IPS DF 6.9 (cell line): ENCODE results near the gene COL23A1.
A peak's percentile ranks its signal among the peaks of the same experiment; 100 is the strongest.

Experiments
- DNase-seq: peaks from one replicate; pipeline ENCODE4 v3.0.0-alpha.2; 2013; ENCODE audit warnings: low read depth, low spot score
- H3K27ac ChIP-seq: one replicate; pipeline ENCODE4 v1.5.1; 2013; ENCODE audit warnings: low read length, control low read depth
- H3K27me3 ChIP-seq: 2 replicates; pipeline ENCODE4 v1.6.1; 2013; ENCODE audit warnings: mild to moderate bottlenecking, low read length; ENCODE audit not compliant: control insufficient read depth, insufficient read depth
- H3K36me3 ChIP-seq: 2 replicates; pipeline ENCODE4 v1.6.1; 2013; ENCODE audit warnings: low read length; ENCODE audit not compliant: control insufficient read depth, insufficient read depth
- H3K4me1 ChIP-seq: 2 replicates; pipeline ENCODE4 v1.6.1; 2013; ENCODE audit warnings: low read length; ENCODE audit not compliant: control insufficient read depth, insufficient read depth
- H3K4me3 ChIP-seq: 2 replicates; pipeline ENCODE4 v1.5.1; 2013; ENCODE audit warnings: mild to moderate bottlenecking, low read length
- H3K9me3 ChIP-seq: 2 replicates; pipeline ENCODE4 v1.6.1; 2013; ENCODE audit warnings: low read length, inconsistent platforms; ENCODE audit not compliant: control insufficient read depth, insufficient read depth
- WGBS: extraction: QIAGEN DNeasy Blood & Tissue Kit; methylation state at CpG from one replicate; pipeline ENCODE4 v1.1.7; 2013; ENCODE audit warnings: mixed read lengths, missing lambda C conversion rate; ENCODE audit not compliant: insufficient read length, insufficient coverage; 5-methylcytosine and 5-hydroxymethylcytosine counted together

COL23A1 gene

GRCh38 chr5:178622679-178623247, 32.6 kb upstream of the COL23A1 start:
- no peak overlapping the region for H3K27ac ChIP-seq
- peaks cover 3% of the 10 kb centered on the region; the same call in 1 of the 2 replicates for H3K36me3 ChIP-seq
- no CpG with 5 or more reads among the region's 4 CpGs for WGBS
- H3K4me3 ChIP-seq = no peak overlapping the region
- no peaks in the 10 kb centered on the region for H3K27me3 ChIP-seq
- peaks cover 3% of the 10 kb centered on the region; the same call in 1 of the 2 replicates for H3K4me1 ChIP-seq
- H3K9me3 ChIP-seq = no peaks in the 10 kb centered on the region
- DNase-seq = no peak

DNA sequence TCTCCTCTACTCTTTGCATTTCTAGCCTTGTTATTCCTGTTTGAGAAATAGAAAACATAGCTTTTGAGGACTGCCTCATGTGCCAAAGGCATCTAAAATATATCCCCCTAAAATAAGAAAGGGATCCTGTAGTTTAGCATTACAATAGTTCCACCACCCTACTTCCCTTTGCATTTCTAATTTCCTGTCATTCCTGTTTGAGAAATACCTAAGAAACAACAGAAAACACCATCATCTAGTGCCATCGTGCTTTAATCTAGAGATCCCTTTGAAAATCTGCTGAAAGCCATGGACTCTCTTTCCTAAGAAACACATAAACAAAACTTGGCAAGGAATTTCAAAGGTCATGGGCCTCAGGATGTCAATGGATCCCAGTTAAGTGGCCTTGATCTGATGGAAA, 29.2 kb upstream of the COL23A1 start:
- peaks cover 3% of the 10 kb centered on the region; the same call in 1 of the 2 replicates for H3K4me1 ChIP-seq
- peaks cover 8% of the 10 kb centered on the region; the same call in 1 of the 2 replicates for H3K36me3 ChIP-seq
- H3K27ac ChIP-seq = no peak overlapping the region
- no peaks in the 10 kb centered on the region for H3K27me3 ChIP-seq
- H3K9me3 ChIP-seq = no peaks in the 10 kb centered on the region
- no CpG with 5 or more reads among the region's 1 CpG for WGBS
- DNase-seq = no peak
- no peak overlapping the region for H3K4me3 ChIP-seq

DNA sequence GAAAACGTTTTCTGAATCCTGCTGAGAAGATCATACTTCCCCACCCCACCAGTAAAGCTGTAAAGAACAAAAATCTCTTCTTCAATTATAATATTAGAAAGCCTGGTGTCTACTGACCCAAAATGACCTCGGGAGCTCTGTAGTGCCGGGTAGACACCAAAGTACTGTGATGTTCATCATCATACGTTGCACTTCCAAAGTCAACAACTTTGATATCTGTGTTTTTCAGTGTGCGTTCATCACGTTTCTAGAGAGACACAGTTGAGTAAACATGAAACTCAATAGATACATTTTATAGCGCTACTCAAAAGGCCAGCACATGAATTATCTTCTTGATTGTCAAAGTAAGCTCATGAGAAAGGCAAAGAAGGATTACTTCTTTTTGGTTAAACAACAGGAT, 22.1 kb upstream of the COL23A1 start:
- no peaks in the 10 kb centered on the region for H3K9me3 ChIP-seq
- no peak for DNase-seq
- peaks cover 7% of the 10 kb centered on the region; the same call in 1 of the 2 replicates for H3K36me3 ChIP-seq
- H3K4me1 ChIP-seq = no peaks in the 10 kb centered on the region
- no peak overlapping the region for H3K4me3 ChIP-seq
- H3K27me3 ChIP-seq = no peaks in the 10 kb centered on the region
- no CpG with 5 or more reads among the region's 7 CpGs for WGBS
- no peak overlapping the region for H3K27ac ChIP-seq

- 100% methylated on average over 1 of the region's 3 CpGs for WGBS
- Histone ChIP-seq H3K27me3 (no peaks in the 10 kb centered on the region), H3K4me1 (no peaks in the 10 kb centered on the region), H3K36me3 (peaks cover 6% of the 10 kb centered on the region; the same call in 1 of the 2 replicates), H3K27ac (no peak overlapping the region), H3K9me3 (no peaks in the 10 kb centered on the region), H3K4me3 (no peak overlapping the region)
- DNase-seq = no peak
Measured at GRCh38 chr5:178606269-178606668, 16.1 kb upstream of the COL23A1 start.

DNA sequence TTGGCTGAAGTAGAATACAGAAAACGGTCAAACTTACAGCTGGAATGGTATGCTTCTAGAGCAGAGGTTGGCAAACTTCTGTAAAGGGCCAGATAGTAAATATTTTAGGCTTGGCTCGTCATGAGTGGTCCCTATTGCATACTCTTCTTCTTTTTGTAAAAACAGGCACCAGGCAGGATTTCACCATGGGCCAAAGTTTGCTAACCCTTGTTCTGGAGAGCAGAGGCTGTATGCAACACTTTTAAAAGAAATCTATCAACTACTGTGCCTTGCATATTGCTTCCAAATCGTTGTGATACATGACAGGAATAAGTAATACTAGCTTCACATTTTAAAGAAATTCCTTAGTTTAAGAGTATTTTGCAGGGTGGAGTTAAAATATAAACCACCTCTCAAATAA, 15.6 kb upstream of the COL23A1 start:
- no peaks in the 10 kb centered on the region for H3K27me3 ChIP-seq
- H3K9me3 ChIP-seq = no peaks in the 10 kb centered on the region
- H3K4me3 ChIP-seq = no peak overlapping the region
- H3K36me3 ChIP-seq = peaks cover 6% of the 10 kb centered on the region; the same call in 1 of the 2 replicates
- DNase-seq = no peak
- no CpG with 5 or more reads among the region's 3 CpGs for WGBS
- H3K4me1 ChIP-seq = no peaks in the 10 kb centered on the region
- no peak overlapping the region for H3K27ac ChIP-seq

DNA sequence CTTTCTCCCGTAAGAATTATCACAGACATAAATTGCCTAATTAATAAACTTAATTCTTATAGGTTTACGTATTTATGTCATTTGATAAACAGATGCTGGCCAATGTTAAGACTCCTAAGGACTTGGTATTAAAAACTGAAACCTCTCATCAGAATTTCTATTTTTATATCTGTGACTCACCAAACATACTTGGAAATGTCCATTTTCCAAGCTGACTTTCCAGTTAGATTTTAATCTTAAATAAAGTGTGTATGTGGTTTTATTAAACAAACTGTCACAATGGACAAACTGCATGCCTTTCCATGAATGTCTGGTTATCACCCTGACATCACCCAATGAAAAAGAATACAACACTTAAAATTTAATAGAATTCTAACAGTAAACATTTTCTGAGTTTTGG, 12.6 kb upstream of the COL23A1 start:
- no peak for DNase-seq
- Histone ChIP-seq H3K4me3 (no peak overlapping the region), H3K9me3 (no peaks in the 10 kb centered on the region), H3K27me3 (no peaks in the 10 kb centered on the region), H3K4me1 (no peaks in the 10 kb centered on the region), H3K36me3 (peaks cover 6% of the 10 kb centered on the region; the same call in 1 of the 2 replicates), H3K27ac (no peak overlapping the region)
- no CpG with 5 or more reads among the region's 2 CpGs for WGBS

- WGBS = no CpG with 5 or more reads among the region's 2 CpGs
Measured at GRCh38 chr5:178595750-178596149, 5.6 kb upstream of the COL23A1 start.

GRCh38 chr5:178595150-178595549, 5.0 kb upstream of the COL23A1 start:
- DNase-seq = no peak
- Histone ChIP-seq H3K27me3 (peaks cover 2% of the 10 kb centered on the region; the same call in 1 of the 2 replicates), H3K27ac (no peak overlapping the region), H3K4me3 (no peak overlapping the region), H3K9me3 (no peaks in the 10 kb centered on the region), H3K4me1 (no peaks in the 10 kb centered on the region), H3K36me3 (no peaks in the 10 kb centered on the region)

More at GRCh38 chr5:178595750-178596149, 5.6 kb upstream of the COL23A1 start:
- Histone ChIP-seq H3K4me1 (no peaks in the 10 kb centered on the region), H3K9me3 (no peaks in the 10 kb centered on the region), H3K27me3 (peaks cover 2% of the 10 kb centered on the region; the same call in 1 of the 2 replicates), H3K4me3 (no peak overlapping the region), H3K27ac (no peak overlapping the region), H3K36me3 (no peaks in the 10 kb centered on the region)
- DNase-seq = no peak

GRCh38 chr5:178590924-178591423, 781 bp upstream of the COL23A1 start:
- Histone ChIP-seq H3K36me3 (no peaks in the 10 kb centered on the region), H3K27me3 (peaks cover 13% of the 10 kb centered on the region), H3K4me1 (peaks cover 6% of the 10 kb centered on the region), H3K27ac (no peak overlapping the region), H3K4me3 (no peak overlapping the region), H3K9me3 (no peaks in the 10 kb centered on the region)
- DNase-seq = no peak
- WGBS = no CpG with 5 or more reads among the region's 9 CpGs

GRCh38 chr5:178589180-178590140, 733 bp downstream of the COL23A1 start:
- Histone ChIP-seq H3K9me3 (no peaks in the 10 kb centered on the region), H3K4me1 (peaks cover 6% of the 10 kb centered on the region), H3K27ac (no peak overlapping the region), H3K4me3 (peak overlapping the region; percentile 66; the same call in 1 of the 2 replicates), H3K36me3 (no peaks in the 10 kb centered on the region), H3K27me3 (peaks cover 13% of the 10 kb centered on the region)
- no peak for DNase-seq
- no CpG with 5 or more reads among the region's 91 CpGs for WGBS
